HEK293 (cell line): ENCODE results near the gene PFN1.

ENCODE experiments used
- GFI1B ChIP-seq: fragments of 450-650 bp; formaldehyde crosslinking; IDR thresholded peaks from 2 replicates; pipeline ENCODE4 v1.5.1; 2016; ENCODE audit warnings: missing biosample characterization, missing genetic modification characterization
- IKZF3 ChIP-seq: fragments of 450-650 bp; IDR thresholded peaks from 2 replicates; pipeline ENCODE4 v1.5.0; 2018; ENCODE audit warnings: missing biosample characterization, mild to moderate bottlenecking, missing genetic modification characterization, moderate library complexity
- KLF16 ChIP-seq: fragments of 450-650 bp; formaldehyde crosslinking; IDR thresholded peaks from 2 replicates; pipeline ENCODE4 v1.5.1; 2017; ENCODE audit warnings: missing biosample characterization, missing genetic modification characterization
- TCF7L2 ChIP-seq: IDR thresholded peaks from 2 replicates; pipeline ENCODE4 v1.6.1; 2011; ENCODE audit warnings: low read depth, mild to moderate bottlenecking, inconsistent platforms, low read length, moderate library complexity, borderline replicate concordance
- ZBTB44 ChIP-seq: fragments of 450-650 bp; IDR thresholded peaks from 2 replicates; pipeline ENCODE4 v1.5.1; 2018; ENCODE audit warnings: missing biosample characterization, mild to moderate bottlenecking, missing genetic modification characterization
- ZFHX2 ChIP-seq: fragments of 450-650 bp; formaldehyde crosslinking; conservative IDR thresholded peaks from 2 replicates; pipeline ENCODE4 v1.5.1; 2016; ENCODE audit warnings: missing biosample characterization, missing genetic modification characterization
- ZNF114 ChIP-seq: fragments of 450-650 bp; formaldehyde crosslinking; IDR thresholded peaks from 2 replicates; pipeline ENCODE4 v1.5.0; 2017; ENCODE audit warnings: missing biosample characterization, missing genetic modification characterization
- ZNF121 ChIP-seq: fragments of 450-650 bp; formaldehyde crosslinking; IDR thresholded peaks from 2 replicates; pipeline ENCODE4 v1.5.1; 2016; ENCODE audit warnings: missing biosample characterization, missing genetic modification characterization
- ZNF155 ChIP-seq: fragments of 450-650 bp; formaldehyde crosslinking; IDR thresholded peaks from 2 replicates; pipeline ENCODE4 v1.5.1; 2016; ENCODE audit warnings: missing biosample characterization, missing genetic modification characterization
- ZNF157 ChIP-seq: fragments of 450-650 bp; formaldehyde crosslinking; IDR thresholded peaks from 2 replicates; pipeline ENCODE4 v1.5.1; 2016; ENCODE audit warnings: missing biosample characterization, missing genetic modification characterization
- ZNF211 ChIP-seq: fragments of 450-650 bp; formaldehyde crosslinking; IDR thresholded peaks from 2 replicates; pipeline ENCODE4 v1.5.1; 2016; ENCODE audit warnings: low read depth, missing biosample characterization, missing genetic modification characterization
- ZNF248 ChIP-seq: fragments of 450-650 bp; formaldehyde crosslinking; IDR thresholded peaks from 2 replicates; pipeline ENCODE4 v1.5.1; 2017; ENCODE audit warnings: missing biosample characterization, missing genetic modification characterization
- ZNF26 ChIP-seq: fragments of 450-650 bp; formaldehyde crosslinking; IDR thresholded peaks from 2 replicates; pipeline ENCODE4 v1.5.1; 2016; ENCODE audit warnings: missing biosample characterization, missing genetic modification characterization
- ZNF510 ChIP-seq: fragments of 450-650 bp; formaldehyde crosslinking; IDR thresholded peaks from 2 replicates; pipeline ENCODE4 v1.5.1; 2018; ENCODE audit warnings: mild to moderate bottlenecking, missing genetic modification characterization, missing biosample characterization; ENCODE audit not compliant: insufficient replicate concordance
- ZNF513 ChIP-seq: fragments of 450-650 bp; IDR thresholded peaks from 2 replicates; pipeline ENCODE4 v1.5.1; 2018; ENCODE audit warnings: missing biosample characterization, missing genetic modification characterization
- ZNF623 ChIP-seq: fragments of 450-650 bp; formaldehyde crosslinking; IDR thresholded peaks from 2 replicates; pipeline ENCODE4 v1.5.1; 2016; ENCODE audit warnings: missing biosample characterization, missing genetic modification characterization
- ZNF658 ChIP-seq: fragments of 450-650 bp; formaldehyde crosslinking; IDR thresholded peaks from 2 replicates; pipeline ENCODE4; 2016; ENCODE audit warnings: missing biosample characterization, missing genetic modification characterization
- ZNF660 ChIP-seq: fragments of 450-650 bp; IDR thresholded peaks from 2 replicates; pipeline ENCODE4 v1.5.1; 2018; ENCODE audit warnings: missing biosample characterization, mild to moderate bottlenecking, missing genetic modification characterization
- ZNF677 ChIP-seq: fragments of 450-650 bp; IDR thresholded peaks from 2 replicates; pipeline ENCODE4 v1.5.0; 2018; ENCODE audit warnings: missing biosample characterization, mild to moderate bottlenecking, missing genetic modification characterization, moderate library complexity
- ZNF704 ChIP-seq: fragments of 450-650 bp; formaldehyde crosslinking; IDR thresholded peaks from 2 replicates; pipeline ENCODE4 v1.5.1; 2016; ENCODE audit warnings: missing biosample characterization, missing genetic modification characterization
- ZNF776 ChIP-seq: fragments of 450-650 bp; formaldehyde crosslinking; IDR thresholded peaks from 2 replicates; pipeline ENCODE4 v1.5.0; 2017; ENCODE audit warnings: missing biosample characterization, missing genetic modification characterization, borderline replicate concordance
- ZNF777 ChIP-seq: fragments of 450-650 bp; formaldehyde crosslinking; IDR thresholded peaks from 2 replicates; pipeline ENCODE4 v1.5.1; 2017; ENCODE audit warnings: missing biosample characterization, missing genetic modification characterization, borderline replicate concordance
- TF ChIP-seq, protein P1 (sequence below): fragments of 450-650 bp; formaldehyde crosslinking; IDR thresholded peaks from 2 replicates; pipeline ENCODE4; 2016; ENCODE audit warnings: missing biosample characterization, missing genetic modification characterization
- TF ChIP-seq, protein P2 (sequence below): fragments of 450-650 bp; formaldehyde crosslinking; conservative IDR thresholded peaks from 2 replicates; pipeline ENCODE4 v1.5.1; 2016; ENCODE audit warnings: low read depth, missing biosample characterization, missing genetic modification characterization
- TF ChIP-seq, protein P3 (sequence below): fragments of 450-650 bp; formaldehyde crosslinking; IDR thresholded peaks from 2 replicates; pipeline ENCODE4 v1.5.1; 2016; ENCODE audit warnings: missing biosample characterization, missing genetic modification characterization

Gene PFN1

GRCh38 chr17:4986951-4987766, 38.8 kb upstream of the PFN1 start, which contains the start of gene CAMTA2 (continued):
- TF ChIP-seq, protein P1, sequence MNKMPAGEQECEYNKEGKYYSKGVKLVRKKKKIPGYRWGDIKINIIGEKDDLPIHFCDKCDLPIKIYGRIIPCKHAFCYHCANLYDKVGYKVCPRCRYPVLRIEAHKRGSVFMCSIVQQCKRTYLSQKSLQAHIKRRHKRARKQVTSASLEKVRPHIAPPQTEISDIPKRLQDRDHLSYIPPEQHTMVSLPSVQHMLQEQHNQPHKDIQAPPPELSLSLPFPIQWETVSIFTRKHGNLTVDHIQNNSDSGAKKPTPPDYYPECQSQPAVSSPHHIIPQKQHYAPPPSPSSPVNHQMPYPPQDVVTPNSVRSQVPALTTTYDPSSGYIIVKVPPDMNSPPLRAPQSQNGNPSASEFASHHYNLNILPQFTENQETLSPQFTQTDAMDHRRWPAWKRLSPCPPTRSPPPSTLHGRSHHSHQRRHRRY (tag by site-specific recombination) = no peak
- TF ChIP-seq ZNF777 (no peak; the same call in 1 of the 2 replicates), ZNF677 (tag by site-specific recombination) (no peak), IKZF3 (tag by site-specific recombination) (peak; percentile 85), ZNF211 (tag by site-specific recombination) (no peak), ZNF658 (tag by site-specific recombination) (no peak), ZNF248 (no peak), GFI1B (no peak), ZNF704 (tag by site-specific recombination) (no peak), ZNF776 (tag by site-specific recombination) (no peak), ZNF155 (no peak), ZNF660 (tag by site-specific recombination) (peak; percentile 87), ZNF114 (tag by site-specific recombination) (no peak), ZNF513 (tag by site-specific recombination) (no peak), ZNF157 (tag by site-specific recombination) (no peak), ZNF121 (tag by site-specific recombination) (no peak; the same call in 1 of the 2 replicates), ZBTB44 (tag by site-specific recombination) (peak; percentile 43; the same call in 1 of the 2 replicates), KLF16 (tag by site-specific recombination) (peak; percentile 85; the same call in 1 of the 2 replicates), ZNF26 (tag by site-specific recombination) (no peak), ZNF623 (0 out of 2 replicates have a peak, but pooled peaks have one; percentile 12), ZNF510 (no peak), ZFHX2 (peak; percentile 92), TCF7L2 (no peak)
- TF ChIP-seq, protein P2, sequence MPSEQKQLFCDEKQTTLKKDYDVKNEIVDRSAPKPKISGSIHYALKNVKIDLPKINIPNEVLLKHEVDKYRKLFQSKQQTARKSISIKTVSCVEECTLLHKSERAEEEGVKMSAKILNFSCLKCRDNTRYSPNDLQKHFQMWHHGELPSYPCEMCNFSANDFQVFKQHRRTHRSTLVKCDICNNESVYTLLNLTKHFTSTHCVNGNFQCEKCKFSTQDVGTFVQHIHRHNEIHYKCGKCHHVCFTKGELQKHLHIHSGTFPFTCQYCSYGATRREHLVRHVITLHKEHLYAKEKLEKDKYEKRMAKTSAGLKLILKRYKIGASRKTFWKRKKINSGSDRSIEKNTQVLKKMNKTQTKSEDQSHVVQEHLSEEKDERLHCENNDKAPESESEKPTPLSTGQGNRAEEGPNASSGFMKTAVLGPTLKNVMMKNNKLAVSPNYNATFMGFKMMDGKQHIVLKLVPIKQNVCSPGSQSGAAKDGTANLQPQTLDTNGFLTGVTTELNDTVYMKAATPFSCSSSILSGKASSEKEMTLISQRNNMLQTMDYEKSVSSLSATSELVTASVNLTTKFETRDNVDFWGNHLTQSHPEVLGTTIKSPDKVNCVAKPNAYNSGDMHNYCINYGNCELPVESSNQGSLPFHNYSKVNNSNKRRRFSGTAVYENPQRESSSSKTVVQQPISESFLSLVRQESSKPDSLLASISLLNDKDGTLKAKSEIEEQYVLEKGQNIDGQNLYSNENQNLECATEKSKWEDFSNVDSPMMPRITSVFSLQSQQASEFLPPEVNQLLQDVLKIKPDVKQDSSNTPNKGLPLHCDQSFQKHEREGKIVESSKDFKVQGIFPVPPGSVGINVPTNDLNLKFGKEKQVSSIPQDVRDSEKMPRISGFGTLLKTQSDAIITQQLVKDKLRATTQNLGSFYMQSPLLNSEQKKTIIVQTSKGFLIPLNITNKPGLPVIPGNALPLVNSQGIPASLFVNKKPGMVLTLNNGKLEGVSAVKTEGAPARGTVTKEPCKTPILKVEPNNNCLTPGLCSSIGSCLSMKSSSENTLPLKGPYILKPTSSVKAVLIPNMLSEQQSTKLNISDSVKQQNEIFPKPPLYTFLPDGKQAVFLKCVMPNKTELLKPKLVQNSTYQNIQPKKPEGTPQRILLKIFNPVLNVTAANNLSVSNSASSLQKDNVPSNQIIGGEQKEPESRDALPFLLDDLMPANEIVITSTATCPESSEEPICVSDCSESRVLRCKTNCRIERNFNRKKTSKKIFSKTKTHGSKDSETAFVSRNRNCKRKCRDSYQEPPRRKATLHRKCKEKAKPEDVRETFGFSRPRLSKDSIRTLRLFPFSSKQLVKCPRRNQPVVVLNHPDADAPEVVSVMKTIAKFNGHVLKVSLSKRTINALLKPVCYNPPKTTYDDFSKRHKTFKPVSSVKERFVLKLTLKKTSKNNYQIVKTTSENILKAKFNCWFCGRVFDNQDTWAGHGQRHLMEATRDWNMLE (tag by site-specific recombination) = peak; percentile 32
- TF ChIP-seq, protein P3, sequence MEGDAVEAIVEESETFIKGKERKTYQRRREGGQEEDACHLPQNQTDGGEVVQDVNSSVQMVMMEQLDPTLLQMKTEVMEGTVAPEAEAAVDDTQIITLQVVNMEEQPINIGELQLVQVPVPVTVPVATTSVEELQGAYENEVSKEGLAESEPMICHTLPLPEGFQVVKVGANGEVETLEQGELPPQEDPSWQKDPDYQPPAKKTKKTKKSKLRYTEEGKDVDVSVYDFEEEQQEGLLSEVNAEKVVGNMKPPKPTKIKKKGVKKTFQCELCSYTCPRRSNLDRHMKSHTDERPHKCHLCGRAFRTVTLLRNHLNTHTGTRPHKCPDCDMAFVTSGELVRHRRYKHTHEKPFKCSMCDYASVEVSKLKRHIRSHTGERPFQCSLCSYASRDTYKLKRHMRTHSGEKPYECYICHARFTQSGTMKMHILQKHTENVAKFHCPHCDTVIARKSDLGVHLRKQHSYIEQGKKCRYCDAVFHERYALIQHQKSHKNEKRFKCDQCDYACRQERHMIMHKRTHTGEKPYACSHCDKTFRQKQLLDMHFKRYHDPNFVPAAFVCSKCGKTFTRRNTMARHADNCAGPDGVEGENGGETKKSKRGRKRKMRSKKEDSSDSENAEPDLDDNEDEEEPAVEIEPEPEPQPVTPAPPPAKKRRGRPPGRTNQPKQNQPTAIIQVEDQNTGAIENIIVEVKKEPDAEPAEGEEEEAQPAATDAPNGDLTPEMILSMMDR (tag by site-specific recombination) = peak; percentile 99
